ENCODE data around the gene KIF26B.
"Not testable (repeated sequence)": the region's sequence is repeated elsewhere in the genome, so short reads cannot be mapped to it uniquely, and the experiment has no call there.

The KIF26B gene
- 0 to 0.07 reads per million in 2 donors for total RNA-seq

- peak in 1 of 5 experiments; percentile 42 for DNase-seq
Observed at GRCh38 chr1:245154429-245155271, at the start of gene KIF26B. Gene KIF26B, plus strand, starts transcription at chr1:245154985. Its CDS starts 440 bp downstream, at chr1:245155425.

- no peak for DNase-seq
Observed at GRCh38 chr1:245105042-245105441, 49.7 kb upstream of the KIF26B start.

GRCh38 chr1:245105815-245106410 lies 48.9 kb upstream of the KIF26B start:
- no peak for DNase-seq

GRCh38 chr1:245107776-245108114 lies 47.0 kb upstream of the KIF26B start:
- no peak for DNase-seq

GRCh38 chr1:245108246-245108645 lies 46.5 kb upstream of the KIF26B start:
- DNase-seq: no peak

GRCh38 chr1:245108909-245109308 lies 45.9 kb upstream of the KIF26B start:
- DNase-seq: no peak

GRCh38 chr1:245110406-245110805 lies 44.4 kb upstream of the KIF26B start:
- DNase-seq: no peak

- DNase-seq: no peak
Observed at GRCh38 chr1:245111073-245111472, 43.7 kb upstream of the KIF26B start.

- DNase-seq: no peak
Observed at GRCh38 chr1:245113649-245114048, 41.1 kb upstream of the KIF26B start.

GRCh38 chr1:245116131-245116530 lies 38.7 kb upstream of the KIF26B start:
- DNase-seq: no peak

GRCh38 chr1:245116751-245117150 lies 38.0 kb upstream of the KIF26B start:
- DNase-seq: no peak

GRCh38 chr1:245118066-245118465 lies 36.7 kb upstream of the KIF26B start:
- no peak for DNase-seq

GRCh38 chr1:245118806-245119205 lies 36.0 kb upstream of the KIF26B start:
- no peak for DNase-seq

GRCh38 chr1:245121523-245121922 lies 33.3 kb upstream of the KIF26B start:
- DNase-seq: no peak

- no peak for DNase-seq
Observed at GRCh38 chr1:245124241-245124640, 30.5 kb upstream of the KIF26B start.

GRCh38 chr1:245124644-245125043 lies 30.1 kb upstream of the KIF26B start:
- no peak for DNase-seq

GRCh38 chr1:245126530-245126929 lies 28.3 kb upstream of the KIF26B start:
- no peak for DNase-seq

GRCh38 chr1:245128381-245129101 lies 26.2 kb upstream of the KIF26B start:
- no peak for DNase-seq

- no peak for DNase-seq
Observed at GRCh38 chr1:245129319-245130240, 25.2 kb upstream of the KIF26B start.

GRCh38 chr1:245130281-245131025 lies 24.3 kb upstream of the KIF26B start:
- not testable (repeated sequence) for DNase-seq

GRCh38 chr1:245131026-245131393 lies 23.8 kb upstream of the KIF26B start:
- DNase-seq: no peak

- DNase-seq: no peak
Observed at GRCh38 chr1:245132771-245133170, 22.0 kb upstream of the KIF26B start.

All from T-helper 2 cell (primary cell).